ENCODE measurements around the gene PDGFB.

- TF ChIP-seq EZH2phosphoT487 (IDR thresholded peaks at IDR 0.05; ENCODE audit: low read depth, severe bottlenecking, unreplicated experiment) (no peak), EZH2 (IDR thresholded peaks at IDR 0.05; ENCODE audit: borderline replicate concordance) (no peak)
Observed at GRCh38 chr22:39292561-39293074, 47.8 kb upstream of the PDGFB start.

All from hepatocyte (in vitro differentiated cells).